A549 (cell line): ENCODE data around the gene SGSM2. TPM values are rescaled to one million over a fixed set of nuclear protein-coding genes. Genes with fewer than 3 reads are reported as not detected.
"Not testable (repeated sequence)": the region's sequence is repeated elsewhere in the genome, so short reads cannot be mapped to it uniquely, and the experiment has no call there.

ENCODE experiments used
- ATAC-seq, 2 experiments: fragments of 200-7000 bp in 1 of 2; fragments of >200 bp in 1 of 2; cut with Nextera tagmentation in 1 of 2; cut with Tn5 transposase in 1 of 2; 3 replicates each; pipeline versions ENCODE4 v1.8.0 to v1.9.1; 2018 to 2020; ENCODE audit warnings: mild to moderate bottlenecking in 1 of 2, moderate library complexity in 1 of 2
- CTCF ChIA-PET: fragments of 300-600 bp; sonication (Branson Sonifier 250); formaldehyde crosslinking; extraction: SDS; loops from one replicate; lab custom pipeline; 2021; ENCODE audit warnings: antibody characterized with exemption, inconsistent platforms; lab: Yijun Ruan, JAX
- POLR2A ChIA-PET: fragments of 350-600 bp; formaldehyde crosslinking; extraction: SDS; loops from one replicate; lab custom pipeline; 2021; ENCODE audit warnings: antibody characterized with exemption, inconsistent platforms; lab: Yijun Ruan, JAX
- DNase-seq, 2 experiments: peaks; one replicate each; pipeline versions ENCODE4 v3.0.0 to v3.0.0-alpha.2; 2011 to 2016; ENCODE audit warnings: low read depth in 1 of 2, low spot score in 1 of 2
- FAIRE-seq: peaks from 2 replicates; lab custom pipeline; 2011; peaks lifted over from hg19 to GRCh38; lab: Jason Lieb, UNC
- H3K27ac ChIP-seq, 2 experiments: fragments of >200 bp; sonication (Bioruptor Twin); formaldehyde crosslinking; 3 replicates each; pipeline ENCODE4 v1.5.1; 2016 to 2017
- H3K4me1 ChIP-seq: fragments of >200 bp; sonication (Bioruptor Twin); formaldehyde crosslinking; 3 replicates; pipeline ENCODE4 v1.6.1; 2016
- H3K4me2 ChIP-seq: fragments of >200 bp; sonication (Bioruptor Twin); formaldehyde crosslinking; 3 replicates; pipeline ENCODE4 v1.6.1; 2016
- H3K4me3 ChIP-seq: fragments of >200 bp; sonication (Bioruptor Twin); formaldehyde crosslinking; 3 replicates; pipeline ENCODE4 v1.5.1; 2016
- H3K9me3 ChIP-seq: fragments of >200 bp; sonication (Bioruptor Twin); formaldehyde crosslinking; 3 replicates; pipeline ENCODE4 v1.6.1; 2016
- BHLHE40 ChIP-seq: IDR thresholded peaks from 2 replicates; pipeline ENCODE4 v1.6.1; 2012; ENCODE audit warnings: low read depth, low read length, inconsistent platforms
- CBX8 ChIP-seq: fragments of 200-600 bp; sonication (generic); IDR thresholded peaks from 2 replicates; pipeline ENCODE4 v1.6.1; 2016
- EP300 ChIP-seq, 2 experiments: fragments of >200 bp; sonication (Bioruptor Twin); formaldehyde crosslinking; IDR thresholded peaks; 2 replicates in 1 of 2; 3 replicates in 1 of 2; pipeline ENCODE4 v1.6.1; 2016 to 2017
- ESRRA ChIP-seq: fragments of 150-350 bp; IDR thresholded peaks from 2 replicates; pipeline ENCODE4 v1.6.1; 2014; ENCODE audit warnings: mild to moderate bottlenecking, low read length, borderline replicate concordance
- FOSB ChIP-seq: fragments of 250-450 bp; sonication (Bioruptor Pico); IDR thresholded peaks from 2 replicates; pipeline ENCODE4 v1.5.0; 2020; ENCODE audit warnings: mild to moderate bottlenecking, moderate library complexity
- FOSL2 ChIP-seq, 2 experiments: fragments of 450-650 bp in 1 of 2; fragments of >200 bp in 1 of 2; sonication (Bioruptor Twin) in 1 of 2; formaldehyde crosslinking; IDR thresholded peaks; 2 replicates each; pipeline versions ENCODE4 v1.5.0 to v1.6.1; 2016 to 2020; ENCODE audit warnings: mild to moderate bottlenecking in 1 of 2, moderate library complexity in 1 of 2
- FOXS1 ChIP-seq: fragments of 250-450 bp; sonication (Bioruptor Pico); IDR thresholded peaks from 2 replicates; pipeline ENCODE4 v1.5.0; 2020; ENCODE audit warnings: mild to moderate bottlenecking, moderate library complexity
- GATA3 ChIP-seq: IDR thresholded peaks from 2 replicates; pipeline ENCODE4 v1.6.1; 2012; ENCODE audit warnings: borderline replicate concordance
- HDAC2 ChIP-seq: fragments of 200-600 bp; sonication (generic); IDR thresholded peaks from 2 replicates; pipeline ENCODE4 v1.6.1; 2016
- HEYL ChIP-seq: fragments of 250-450 bp; sonication (Bioruptor Pico); IDR thresholded peaks from 2 replicates; pipeline ENCODE4 v1.8.0; 2021; ENCODE audit warnings: mild to moderate bottlenecking, moderate library complexity
- HOXA7 ChIP-seq: fragments of 250-450 bp; sonication (Bioruptor Pico); IDR thresholded peaks from 2 replicates; pipeline ENCODE4 v1.5.0; 2020; ENCODE audit warnings: mild to moderate bottlenecking, moderate library complexity
- JUNB ChIP-seq: fragments of >200 bp; sonication (Bioruptor Twin); formaldehyde crosslinking; IDR thresholded peaks from 2 replicates; pipeline ENCODE4 v1.6.1; 2016
- MAZ ChIP-seq: fragments of 150-350 bp; IDR thresholded peaks from 2 replicates; pipeline ENCODE4 v1.6.1; 2014; ENCODE audit warnings: antibody characterized with exemption, low read depth, low read length, borderline replicate concordance
- MYC ChIP-seq: IDR thresholded peaks from 2 replicates; pipeline ENCODE4 v1.6.1; 2012; ENCODE audit warnings: mild to moderate bottlenecking, inconsistent platforms, low read length, improper control_type of control experiment, borderline replicate concordance
- NR3C1 ChIP-seq: fragments of >200 bp; sonication (Bioruptor Twin); formaldehyde crosslinking; IDR thresholded peaks from 3 replicates; pipeline ENCODE4 v1.6.1; 2017
- PHF8 ChIP-seq: fragments of 200-600 bp; sonication (generic); IDR thresholded peaks from 2 replicates; pipeline ENCODE4 v1.6.1; 2016; ENCODE audit warnings: low read depth, mild to moderate bottlenecking, antibody characterized with exemption, moderate library complexity, borderline replicate concordance
- POLR2A ChIP-seq: IDR thresholded peaks from 2 replicates; pipeline ENCODE4 v1.6.1; 2012; ENCODE audit warnings: mild to moderate bottlenecking, low read length
- POLR2AphosphoS2 ChIP-seq: conservative IDR thresholded peaks from 2 replicates; pipeline ENCODE4 v1.6.1; 2012; ENCODE audit warnings: low read length, improper control_type of control experiment, inconsistent platforms
- RCOR1 ChIP-seq: fragments of 150-350 bp; IDR thresholded peaks from 2 replicates; pipeline ENCODE4 v1.6.1; 2014; ENCODE audit warnings: antibody characterized with exemption, low read length, low read depth
- SMC3 ChIP-seq: fragments of >200 bp; sonication (Bioruptor Twin); formaldehyde crosslinking; IDR thresholded peaks from 3 replicates; pipeline ENCODE4 v1.6.1; 2018; ENCODE audit warnings: inconsistent platforms
- SREBF2 ChIP-seq: fragments of 450-650 bp; IDR thresholded peaks from 2 replicates; pipeline ENCODE4 v1.6.1; 2014; ENCODE audit warnings: mild to moderate bottlenecking, moderate library complexity
- TFCP2L1 ChIP-seq: fragments of 250-450 bp; sonication (Bioruptor Pico); IDR thresholded peaks from 2 replicates; pipeline ENCODE4 v1.5.0; 2021; ENCODE audit warnings: mild to moderate bottlenecking
- TP53 ChIP-seq: fragments of 250-450 bp; sonication (Bioruptor Pico); IDR thresholded peaks from 2 replicates; pipeline ENCODE4 v1.5.0; 2021; ENCODE audit warnings: mild to moderate bottlenecking, moderate library complexity
- ZNF302 ChIP-seq: fragments of 250-450 bp; sonication (Bioruptor Pico); IDR thresholded peaks from 2 replicates; pipeline ENCODE4 v1.9.0; 2021; ENCODE audit warnings: inconsistent platforms, mild to moderate bottlenecking, moderate library complexity
- WGBS: methylation state at CpG from one replicate; pipeline ENCODE4 v1.1.6; 2017; ENCODE audit errors: missing lambda C conversion rate; 5-methylcytosine and 5-hydroxymethylcytosine counted together
- polyA plus RNA-seq, 4 experiments: library from polyadenylated mRNA; depleted of rRNA in 3 of 4; stranded (reverse); fragments of >200 nt; fragmentation: RNase III in 1 of 4; extraction: RNeasy Plus Mini Kit Qiagen cat#74134 plus additional on column Dnase treatment in 1 of 4; gene quantifications; 2 replicates in 3 of 4; 3 replicates in 1 of 4; pipeline ENCODE4 v1.2.3, GENCODE V29; 2011 to 2017
- TF ChIP-seq, protein P1 (sequence below): fragments of 450-650 bp; IDR thresholded peaks from 2 replicates; pipeline ENCODE4 v1.6.1; 2014; ENCODE audit warnings: antibody characterized with exemption
- TF ChIP-seq, protein P2 (sequence below): fragments of 150-350 bp; IDR thresholded peaks from 2 replicates; pipeline ENCODE4 v1.6.1; 2014; ENCODE audit warnings: low read depth, mild to moderate bottlenecking, low read length
- TF ChIP-seq, protein P3 (sequence below): fragments of >200 bp; sonication (Bioruptor Twin); formaldehyde crosslinking; IDR thresholded peaks from 3 replicates; pipeline ENCODE4 v1.6.1; 2016
- TF ChIP-seq, protein P4 (sequence below): IDR thresholded peaks from 2 replicates; pipeline ENCODE4 v1.6.1; 2012
- TF ChIP-seq, protein P5 (sequence below): fragments of 250-450 bp; sonication (Bioruptor Pico); IDR thresholded peaks from 2 replicates; pipeline ENCODE4 v1.5.0; 2020; ENCODE audit warnings: low read depth, mild to moderate bottlenecking, moderate library complexity

The SGSM2 gene
- polyA plus RNA-seq, 2 of the 4 experiments (the other 2 are of a cell fraction), result 24.9 to 53.3 TPM

DNA sequence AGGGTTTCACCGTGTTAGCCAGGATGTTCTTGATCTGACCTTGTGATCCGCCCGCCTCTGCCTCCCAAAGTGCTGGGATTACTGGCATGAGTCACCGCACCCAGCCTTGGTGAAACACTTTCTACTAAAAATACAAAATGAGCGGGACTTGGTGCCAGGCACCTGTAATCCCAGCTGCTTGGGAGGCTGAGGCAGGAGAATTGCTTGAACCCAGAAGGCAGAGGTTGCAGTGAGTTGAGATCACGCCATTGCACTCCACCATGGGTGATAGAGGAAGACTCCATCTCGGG is 20.4 kb upstream of the SGSM2 start:
- not testable (repeated sequence) for H3K4me1 ChIP-seq; FAIRE-seq; H3K9me3 ChIP-seq; DNase-seq; TF ChIP-seq FOSL2 (IDR thresholded peaks at IDR 0.05)
- peak; percentile 59 for TF ChIP-seq FOSL2 (CRISPR knock-in tag; IDR thresholded peaks at IDR 0.05)
- ChIA-PET CTCF (interaction anchor here (0.6 to 2.6 kb wide), 5 partner anchors 8 to 44 kb away, joined by 3 to 17 read pairs (median 4); partner anchors contain the start of gene TSR1), POLR2A (interaction anchor here (0.6 to 1.6 kb wide), 6 partner anchors 11 to 1359 kb away, joined by 3 to 6 read pairs (median 4); partner anchors contain the start of genes SMG6, SRR and TSR1)
- Histone ChIP-seq H3K4me2 (peak overlapping the region; percentile 54), H3K27ac (peak overlapping the region; percentile 36 to 44; a peak in 2 of 6 replicates), H3K4me3 (peak overlapping the region; percentile 34)
- 50% methylated on average over 7 of the region's 7 CpGs for WGBS
- peak in 1 of 2 experiments; percentile 13; a peak in 3 of 6 replicates for ATAC-seq

DNA sequence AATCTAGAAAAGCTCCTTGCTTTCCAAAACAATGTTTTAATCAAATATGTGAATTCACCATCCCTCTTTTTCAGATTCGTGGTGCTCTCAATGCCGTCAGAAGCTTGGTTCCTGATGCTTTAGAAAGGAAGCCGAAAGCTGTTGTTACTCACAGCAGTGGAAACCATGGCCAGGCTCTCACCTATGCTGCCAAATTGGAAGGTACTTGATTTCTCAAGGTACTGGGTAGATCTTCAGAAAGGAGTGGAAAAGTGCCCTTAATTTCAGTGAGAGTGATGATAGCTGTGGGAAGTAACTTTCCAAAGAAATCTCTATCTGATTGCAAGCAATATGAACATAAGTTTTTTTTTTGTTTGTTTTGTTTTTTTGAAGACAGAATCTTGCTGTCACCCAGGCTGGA is 19.5 kb upstream of the SGSM2 start:
- DNase-seq, result no peak
- H3K9me3 ChIP-seq, result no peaks in the 10 kb centered on the region
- no peaks in the 10 kb centered on the region for H3K4me1 ChIP-seq
- H3K4me2 ChIP-seq, result peak overlapping the region; percentile 54
- FAIRE-seq, result no peak
- ATAC-seq, result peak; percentile 8 to 65; a peak in 4 of 6 replicates
- H3K27ac ChIP-seq, result peak overlapping the region in 1 of 2 experiments; percentile 36; a peak in 1 of 6 replicates
- ChIA-PET POLR2A (interaction anchor here (1.0 to 1.6 kb wide), 4 partner anchors 12 to 35 kb away, joined by 3 to 6 read pairs (median 4); partner anchors contain the start of genes SMG6, SRR and TSR1), CTCF (interaction anchor here (0.7 to 2.6 kb wide), 6 partner anchors 11 to 263 kb away, joined by 3 to 17 read pairs (median 5); partner anchors contain the start of genes HIC1 and TSR1)
- WGBS, result 80% methylated on average over 3 of the region's 3 CpGs
- TF ChIP-seq PHF8, result no peak
- TF ChIP-seq HEYL (CRISPR knock-in tag), result no peak
- TF ChIP-seq SMC3, result no peak
- TF ChIP-seq, protein P1, sequence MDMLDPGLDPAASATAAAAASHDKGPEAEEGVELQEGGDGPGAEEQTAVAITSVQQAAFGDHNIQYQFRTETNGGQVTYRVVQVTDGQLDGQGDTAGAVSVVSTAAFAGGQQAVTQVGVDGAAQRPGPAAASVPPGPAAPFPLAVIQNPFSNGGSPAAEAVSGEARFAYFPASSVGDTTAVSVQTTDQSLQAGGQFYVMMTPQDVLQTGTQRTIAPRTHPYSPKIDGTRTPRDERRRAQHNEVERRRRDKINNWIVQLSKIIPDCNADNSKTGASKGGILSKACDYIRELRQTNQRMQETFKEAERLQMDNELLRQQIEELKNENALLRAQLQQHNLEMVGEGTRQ, result no peak
- TF ChIP-seq GATA3, result no peak
- TF ChIP-seq BHLHE40, result no peak
- TF ChIP-seq, protein P2, sequence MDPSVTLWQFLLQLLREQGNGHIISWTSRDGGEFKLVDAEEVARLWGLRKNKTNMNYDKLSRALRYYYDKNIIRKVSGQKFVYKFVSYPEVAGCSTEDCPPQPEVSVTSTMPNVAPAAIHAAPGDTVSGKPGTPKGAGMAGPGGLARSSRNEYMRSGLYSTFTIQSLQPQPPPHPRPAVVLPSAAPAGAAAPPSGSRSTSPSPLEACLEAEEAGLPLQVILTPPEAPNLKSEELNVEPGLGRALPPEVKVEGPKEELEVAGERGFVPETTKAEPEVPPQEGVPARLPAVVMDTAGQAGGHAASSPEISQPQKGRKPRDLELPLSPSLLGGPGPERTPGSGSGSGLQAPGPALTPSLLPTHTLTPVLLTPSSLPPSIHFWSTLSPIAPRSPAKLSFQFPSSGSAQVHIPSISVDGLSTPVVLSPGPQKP, result no peak
- no peak for TF ChIP-seq POLR2AphosphoS2
- no peak for TF ChIP-seq SREBF2
- TF ChIP-seq, protein P3, sequence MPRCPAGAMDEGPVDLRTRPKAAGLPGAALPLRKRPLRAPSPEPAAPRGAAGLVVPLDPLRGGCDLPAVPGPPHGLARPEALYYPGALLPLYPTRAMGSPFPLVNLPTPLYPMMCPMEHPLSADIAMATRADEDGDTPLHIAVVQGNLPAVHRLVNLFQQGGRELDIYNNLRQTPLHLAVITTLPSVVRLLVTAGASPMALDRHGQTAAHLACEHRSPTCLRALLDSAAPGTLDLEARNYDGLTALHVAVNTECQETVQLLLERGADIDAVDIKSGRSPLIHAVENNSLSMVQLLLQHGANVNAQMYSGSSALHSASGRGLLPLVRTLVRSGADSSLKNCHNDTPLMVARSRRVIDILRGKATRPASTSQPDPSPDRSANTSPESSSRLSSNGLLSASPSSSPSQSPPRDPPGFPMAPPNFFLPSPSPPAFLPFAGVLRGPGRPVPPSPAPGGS, result no peak
- TF ChIP-seq TP53, result no peak
- TF ChIP-seq NR3C1, result no peak
- no peak for TF ChIP-seq MAZ
- TF ChIP-seq JUNB, result no peak
- TF ChIP-seq, protein P4, sequence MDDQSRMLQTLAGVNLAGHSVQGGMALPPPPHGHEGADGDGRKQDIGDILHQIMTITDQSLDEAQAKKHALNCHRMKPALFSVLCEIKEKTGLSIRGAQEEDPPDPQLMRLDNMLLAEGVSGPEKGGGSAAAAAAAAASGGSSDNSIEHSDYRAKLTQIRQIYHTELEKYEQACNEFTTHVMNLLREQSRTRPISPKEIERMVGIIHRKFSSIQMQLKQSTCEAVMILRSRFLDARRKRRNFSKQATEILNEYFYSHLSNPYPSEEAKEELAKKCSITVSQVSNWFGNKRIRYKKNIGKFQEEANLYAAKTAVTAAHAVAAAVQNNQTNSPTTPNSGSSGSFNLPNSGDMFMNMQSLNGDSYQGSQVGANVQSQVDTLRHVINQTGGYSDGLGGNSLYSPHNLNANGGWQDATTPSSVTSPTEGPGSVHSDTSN, result no peak
- no peak for TF ChIP-seq ESRRA
- no peak for TF ChIP-seq CBX8
- peak overlapping the region; percentile 34 for H3K4me3 ChIP-seq

DNA sequence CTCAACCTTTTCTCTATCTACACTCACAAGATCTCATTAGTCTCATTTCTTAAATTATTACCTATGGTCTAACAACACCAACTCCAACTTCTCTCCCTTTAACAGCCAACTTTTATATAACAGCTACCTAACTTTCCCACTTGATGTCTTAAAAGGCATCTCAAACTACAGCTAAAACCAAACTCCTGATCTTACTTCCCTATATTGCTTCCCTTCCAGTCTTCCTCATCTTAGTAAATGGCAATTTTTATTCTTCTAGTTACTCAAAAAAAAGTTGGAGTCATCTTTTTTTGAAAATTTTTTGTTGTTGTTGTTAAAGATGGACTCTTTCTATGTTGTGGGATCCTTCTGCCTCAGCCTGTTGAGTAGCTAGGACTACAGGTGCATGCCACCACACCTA is 18.2 kb upstream of the SGSM2 start:
- ChIA-PET POLR2A (interaction anchor here (1.1 kb wide), 1 partner anchor 17 kb away, joined by 3 read pairs; the partner anchor contains the start of gene TSR1), CTCF (interaction anchor here (1.2 to 2.6 kb wide), 4 partner anchors 12 to 264 kb away, joined by 3 to 17 read pairs (median 6); partner anchors contain the start of gene HIC1)
- no peaks in the 10 kb centered on the region for H3K4me1 ChIP-seq
- H3K9me3 ChIP-seq, result no peaks in the 10 kb centered on the region
- H3K4me2 ChIP-seq, result no peak overlapping the region
- TF ChIP-seq, protein P5, sequence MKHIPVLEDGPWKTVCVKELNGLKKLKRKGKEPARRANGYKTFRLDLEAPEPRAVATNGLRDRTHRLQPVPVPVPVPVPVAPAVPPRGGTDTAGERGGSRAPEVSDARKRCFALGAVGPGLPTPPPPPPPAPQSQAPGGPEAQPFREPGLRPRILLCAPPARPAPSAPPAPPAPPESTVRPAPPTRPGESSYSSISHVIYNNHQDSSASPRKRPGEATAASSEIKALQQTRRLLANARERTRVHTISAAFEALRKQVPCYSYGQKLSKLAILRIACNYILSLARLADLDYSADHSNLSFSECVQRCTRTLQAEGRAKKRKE (CRISPR knock-in tag), result no peak
- TF ChIP-seq TP53 (no peak), EP300 (IDR thresholded peaks at IDR 0.05) (no peak), HOXA7 (CRISPR knock-in tag) (no peak), TFCP2L1 (CRISPR knock-in tag) (no peak), ZNF302 (CRISPR knock-in tag) (no peak), HDAC2 (no peak), MYC (no peak), PHF8 (no peak), NR3C1 (no peak), POLR2A (no peak), FOSB (no peak), FOXS1 (no peak), RCOR1 (no peak)
- FAIRE-seq (no peak), DNase-seq (no peak), ATAC-seq (no peak)
- H3K27ac ChIP-seq, result no peak overlapping the region
- H3K4me3 ChIP-seq, result no peak overlapping the region
